Measurements from ENCODE around the gene SUGCT. TPM values are rescaled to one million over a fixed set of nuclear protein-coding genes. Genes with fewer than 3 reads are reported as not detected.

The SUGCT gene
- polyA plus RNA-seq, 1 experiment: 12.5 TPM

DNA sequence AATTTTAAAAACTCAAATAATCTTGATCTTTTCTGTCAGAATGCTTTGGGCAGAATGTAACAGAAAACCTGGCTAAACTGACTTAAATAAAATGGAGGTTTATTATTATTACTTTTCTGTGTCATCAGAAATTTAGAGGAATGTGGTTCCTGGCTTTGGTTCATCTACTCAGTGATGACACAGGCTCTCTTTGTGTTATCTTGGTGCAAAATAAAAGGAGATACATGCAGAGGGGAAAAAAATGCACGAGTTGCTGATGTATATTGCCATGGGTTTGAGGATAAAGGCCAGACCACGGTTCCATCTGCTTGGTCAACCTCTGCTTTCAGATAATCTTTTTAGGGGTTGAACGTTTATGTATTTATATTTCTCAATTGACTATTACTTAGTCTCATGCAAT, 181.4 kb downstream of the SUGCT start:
- Histone ChIP-seq H3K27me3 (ENCODE audit: control insufficient read depth, insufficient read depth, low read length) (no peaks in the 10 kb centered on the region), H3K27ac (ENCODE audit: low read depth, low read length) (no peak overlapping the region), H3K9me3 (ENCODE audit: control insufficient read depth, insufficient read depth, low read length) (no peaks in the 10 kb centered on the region), H3K4me3 (ENCODE audit: low read depth, low read length) (no peak overlapping the region)
- ChIA-PET POLR2A (no interaction called here), CTCF (interaction anchor here (1.5 kb wide), 1 partner anchor 84 kb away, joined by 5 read pairs; no protein-coding TSS in a partner anchor)
- DNase-seq (ENCODE audit: low read depth, low spot score): no peak
- TF ChIP-seq, protein P1, sequence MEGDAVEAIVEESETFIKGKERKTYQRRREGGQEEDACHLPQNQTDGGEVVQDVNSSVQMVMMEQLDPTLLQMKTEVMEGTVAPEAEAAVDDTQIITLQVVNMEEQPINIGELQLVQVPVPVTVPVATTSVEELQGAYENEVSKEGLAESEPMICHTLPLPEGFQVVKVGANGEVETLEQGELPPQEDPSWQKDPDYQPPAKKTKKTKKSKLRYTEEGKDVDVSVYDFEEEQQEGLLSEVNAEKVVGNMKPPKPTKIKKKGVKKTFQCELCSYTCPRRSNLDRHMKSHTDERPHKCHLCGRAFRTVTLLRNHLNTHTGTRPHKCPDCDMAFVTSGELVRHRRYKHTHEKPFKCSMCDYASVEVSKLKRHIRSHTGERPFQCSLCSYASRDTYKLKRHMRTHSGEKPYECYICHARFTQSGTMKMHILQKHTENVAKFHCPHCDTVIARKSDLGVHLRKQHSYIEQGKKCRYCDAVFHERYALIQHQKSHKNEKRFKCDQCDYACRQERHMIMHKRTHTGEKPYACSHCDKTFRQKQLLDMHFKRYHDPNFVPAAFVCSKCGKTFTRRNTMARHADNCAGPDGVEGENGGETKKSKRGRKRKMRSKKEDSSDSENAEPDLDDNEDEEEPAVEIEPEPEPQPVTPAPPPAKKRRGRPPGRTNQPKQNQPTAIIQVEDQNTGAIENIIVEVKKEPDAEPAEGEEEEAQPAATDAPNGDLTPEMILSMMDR (IDR thresholded peaks at IDR 0.05; ENCODE audit: low read depth, low read length): no peak

DNA sequence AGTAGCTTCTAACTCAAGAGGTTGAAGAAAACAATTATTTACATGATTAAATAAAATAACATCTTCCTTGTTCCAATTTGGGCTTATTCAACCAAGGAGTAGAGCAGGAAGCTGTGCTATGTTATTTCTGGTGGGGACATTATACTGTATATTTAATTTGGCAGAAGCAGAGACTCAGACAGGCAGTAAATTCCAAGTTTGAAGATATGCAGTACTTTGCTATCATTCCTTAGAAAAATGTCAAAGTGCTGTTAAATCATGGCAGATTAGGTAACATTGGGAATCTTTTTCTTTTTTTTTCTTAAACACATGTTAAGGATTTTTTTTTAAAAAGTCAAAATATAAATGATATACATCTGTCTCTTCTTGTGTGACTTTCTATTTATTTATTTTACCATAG, 190.1 kb downstream of the SUGCT start:
- H3K27ac ChIP-seq (ENCODE audit: low read depth, low read length): no peak overlapping the region
- TF ChIP-seq, protein P1 (IDR thresholded peaks at IDR 0.05; ENCODE audit: low read depth, low read length): no peak
- no peak overlapping the region for H3K4me3 ChIP-seq (ENCODE audit: low read depth, low read length)
- H3K9me3 ChIP-seq (ENCODE audit: control insufficient read depth, insufficient read depth, low read length): no peaks in the 10 kb centered on the region
- H3K27me3 ChIP-seq (ENCODE audit: control insufficient read depth, insufficient read depth, low read length): no peaks in the 10 kb centered on the region
- CTCF ChIA-PET: interaction anchor here (1.4 to 3.7 kb wide), 2 partner anchors 92 to 1381 kb away, joined by 4 to 15 read pairs; no protein-coding TSS in a partner anchor
- POLR2A ChIA-PET: interaction anchor here (0.7 kb wide), 1 partner anchor 31 kb away, joined by 3 read pairs; no protein-coding TSS in a partner anchor
- DNase-seq (ENCODE audit: low read depth, low spot score): no peak

DNA sequence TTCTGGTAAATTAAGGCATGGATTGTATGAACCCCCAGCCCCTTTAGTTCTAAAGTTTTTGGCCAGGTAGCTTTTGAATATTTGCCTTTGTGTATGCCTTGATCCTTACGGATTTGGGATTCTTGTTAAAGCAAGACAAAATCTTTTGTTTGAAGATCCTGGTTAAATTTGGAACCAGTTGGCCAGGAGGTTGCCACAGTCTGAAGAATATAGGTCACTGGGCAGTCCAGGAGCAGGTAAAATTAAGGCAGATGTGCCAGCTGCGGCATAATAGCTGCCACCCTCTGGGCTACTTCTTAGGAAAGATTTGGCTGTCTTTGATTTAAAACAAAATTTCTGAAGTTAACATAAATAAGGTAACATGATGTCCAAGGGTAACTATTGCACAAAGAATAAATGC, 192.3 kb downstream of the SUGCT start:
- H3K27ac ChIP-seq (ENCODE audit: low read depth, low read length): no peak overlapping the region
- H3K9me3 ChIP-seq (ENCODE audit: control insufficient read depth, insufficient read depth, low read length): no peaks in the 10 kb centered on the region
- H3K4me3 ChIP-seq (ENCODE audit: low read depth, low read length): no peak overlapping the region
- DNase-seq (ENCODE audit: low read depth, low spot score): no peak
- TF ChIP-seq, protein P1 (IDR thresholded peaks at IDR 0.05; ENCODE audit: low read depth, low read length): no peak
- no peaks in the 10 kb centered on the region for H3K27me3 ChIP-seq (ENCODE audit: control insufficient read depth, insufficient read depth, low read length)
- CTCF ChIA-PET: interaction anchor here (1.5 to 7.7 kb wide), 4 partner anchors 95 to 1614 kb away, joined by 4 to 97 read pairs (median 10); no protein-coding TSS in a partner anchor
- POLR2A ChIA-PET: no interaction called here

DNA sequence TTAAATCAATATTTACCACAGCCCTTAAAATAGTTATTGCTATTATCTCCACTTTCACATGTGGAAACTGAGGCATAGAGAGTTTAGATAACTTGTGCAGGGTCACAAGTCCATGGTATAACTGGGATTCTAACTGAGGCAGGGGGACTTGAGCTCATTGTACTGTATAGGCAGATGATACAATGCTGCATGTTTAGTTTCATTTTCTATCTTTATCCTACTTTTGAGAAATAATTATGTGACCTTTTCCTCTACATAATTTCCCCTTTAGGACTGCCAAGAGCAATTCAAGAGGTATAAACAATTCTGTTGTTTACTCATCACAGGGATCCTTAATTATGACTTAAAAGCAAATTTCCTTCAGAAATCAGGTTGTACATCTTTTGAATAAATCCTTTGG, 193.1 kb downstream of the SUGCT start:
- Histone ChIP-seq H3K4me3 (ENCODE audit: low read depth, low read length) (no peak overlapping the region), H3K9me3 (ENCODE audit: control insufficient read depth, insufficient read depth, low read length) (no peaks in the 10 kb centered on the region), H3K27ac (ENCODE audit: low read depth, low read length) (no peak overlapping the region), H3K27me3 (ENCODE audit: control insufficient read depth, insufficient read depth, low read length) (no peaks in the 10 kb centered on the region)
- TF ChIP-seq, protein P1 (IDR thresholded peaks at IDR 0.05; ENCODE audit: low read depth, low read length): no peak
- ChIA-PET CTCF (interaction anchor here (0.5 to 7.7 kb wide), 3 partner anchors 58 to 280 kb away, joined by 10 to 97 read pairs (median 15); no protein-coding TSS in a partner anchor), POLR2A (no interaction called here)
- no peak for DNase-seq (ENCODE audit: low read depth, low spot score)

DNA sequence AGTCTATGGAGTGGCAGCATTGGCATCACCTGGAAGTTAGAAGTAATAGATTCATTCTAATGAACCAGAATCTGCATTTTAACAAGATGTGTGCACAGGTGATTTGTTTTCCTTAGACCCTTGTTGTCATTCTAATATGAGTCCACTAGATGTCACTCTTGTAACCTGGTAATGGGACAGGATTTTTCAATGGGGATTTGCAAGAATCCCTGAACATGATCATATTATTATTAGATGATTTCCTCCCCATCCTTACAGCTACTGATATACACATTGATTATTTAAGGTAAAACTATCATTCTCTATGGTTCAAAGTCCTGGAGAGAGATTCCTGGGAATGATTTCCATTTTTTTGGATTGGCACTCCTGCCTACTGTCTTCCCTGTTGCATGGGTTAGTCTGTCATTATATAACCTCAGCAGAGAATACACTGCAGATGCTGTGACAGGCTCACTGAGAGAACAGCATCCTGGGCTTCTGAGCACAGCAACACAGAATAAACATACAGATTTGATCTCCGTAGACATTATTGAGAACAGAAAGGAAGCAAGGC, 194.9 kb downstream of the SUGCT start:
- no peak overlapping the region for H3K27ac ChIP-seq (ENCODE audit: low read depth, low read length)
- H3K9me3 ChIP-seq (ENCODE audit: control insufficient read depth, insufficient read depth, low read length): no peaks in the 10 kb centered on the region
- no peaks in the 10 kb centered on the region for H3K27me3 ChIP-seq (ENCODE audit: control insufficient read depth, insufficient read depth, low read length)
- peak; percentile 32 for DNase-seq (ENCODE audit: low read depth, low spot score)
- CTCF ChIA-PET: interaction anchor here (0.6 to 7.7 kb wide), 9 partner anchors 11 to 1380 kb away, joined by 3 to 97 read pairs (median 3); no protein-coding TSS in a partner anchor
- H3K4me3 ChIP-seq (ENCODE audit: low read depth, low read length): no peak overlapping the region
- TF ChIP-seq, protein P1 (IDR thresholded peaks at IDR 0.05; ENCODE audit: low read depth, low read length): peak; percentile 73
- POLR2A ChIA-PET: no interaction called here

Measured in AG04450 (cell line).